ENCODE measurements around the gene GTSE1.

GRCh38 chr22:46356496-46357480 lies 60.1 kb downstream of the GTSE1 start:
- TF ChIP-seq CTCF (IDR thresholded peaks at IDR 0.05), result no peak
- no peak for TF ChIP-seq EZH2 (IDR thresholded peaks at IDR 0.05; ENCODE audit: borderline replicate concordance, insufficient read depth, low read depth, low read length, poor library complexity, severe bottlenecking)

Measured in B cell (primary cell).